Activated gamma-delta T cell treated with anti-CD3 and anti-CD28 coated beads, Interleukin-2, amount 50 U/mL, for 16 hours (primary cell): Measurements from ENCODE around the gene ATRAID.
"Not testable (repeated sequence)": the region's sequence is repeated elsewhere in the genome, so short reads cannot be mapped to it uniquely, and the experiment has no call there.

Experiments
- DNase-seq: peaks from one replicate; pipeline ENCODE4 v3.0.0-alpha.2; 2020; ENCODE audit warnings: low read depth

The ATRAID gene

DNA sequence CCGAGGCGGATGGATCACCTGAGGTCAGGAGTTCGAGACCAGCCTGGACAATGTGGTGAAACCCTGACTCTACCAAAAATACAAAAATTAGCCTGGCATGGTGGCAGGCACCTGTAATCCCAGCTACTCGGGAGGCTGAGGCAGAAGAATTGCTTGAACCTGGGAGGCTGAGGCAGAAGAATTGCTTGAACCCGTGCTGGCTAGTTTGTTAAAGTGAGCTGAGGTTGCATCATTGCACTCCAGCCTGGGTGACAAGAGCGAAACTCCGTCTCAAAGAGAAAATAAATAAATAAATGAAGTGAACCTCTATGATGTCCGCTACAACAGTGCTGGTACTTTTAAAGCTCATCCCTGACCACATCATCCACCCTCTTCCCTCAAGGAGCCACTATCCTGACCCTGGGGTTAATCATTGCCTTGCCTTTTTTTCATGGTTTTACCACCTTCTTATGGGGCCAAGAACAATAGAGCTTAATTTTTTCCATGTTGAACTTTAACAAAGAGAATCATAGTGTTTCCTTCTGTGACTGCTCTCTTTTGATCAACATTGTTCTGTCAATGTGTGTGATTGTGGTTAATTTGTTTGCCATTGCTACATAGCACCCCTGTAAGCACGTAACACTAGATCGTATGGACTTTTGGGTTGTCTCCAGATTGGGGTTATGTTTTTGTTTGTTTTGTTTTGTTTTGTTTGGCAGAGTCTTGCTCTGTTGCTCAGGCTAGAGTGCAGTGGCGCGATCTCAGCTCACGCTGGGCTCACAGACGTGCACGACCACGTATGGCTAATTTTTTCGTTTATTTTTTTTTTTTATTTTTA, 17.1 kb upstream of the ATRAID start:
- no peak for DNase-seq

GRCh38 chr2:27195799-27196198, 16.0 kb upstream of the ATRAID start:
- DNase-seq, result not testable (repeated sequence)

GRCh38 chr2:27198068-27198467, 13.8 kb upstream of the ATRAID start:
- DNase-seq, result not testable (repeated sequence)

DNA sequence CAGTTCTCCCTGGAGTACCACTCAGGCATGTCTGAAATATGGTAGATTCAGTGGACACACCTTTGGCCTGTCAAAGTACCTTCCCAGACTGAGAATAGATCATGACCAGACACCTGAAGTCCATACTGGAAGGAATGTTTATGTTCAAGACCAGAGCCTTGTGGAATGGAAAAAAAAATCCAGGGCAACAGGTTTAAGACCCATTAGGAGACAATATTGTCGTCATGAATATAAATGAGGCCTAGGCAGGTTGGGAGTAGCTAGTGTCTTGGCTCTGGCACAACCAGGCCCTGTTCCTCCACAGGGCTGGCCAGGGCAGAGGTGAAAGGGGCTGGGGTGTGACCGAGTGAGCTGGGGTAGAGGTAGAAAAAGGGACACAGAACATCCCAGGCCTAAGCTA, 13.2 kb upstream of the ATRAID start:
- DNase-seq, result no peak

DNA sequence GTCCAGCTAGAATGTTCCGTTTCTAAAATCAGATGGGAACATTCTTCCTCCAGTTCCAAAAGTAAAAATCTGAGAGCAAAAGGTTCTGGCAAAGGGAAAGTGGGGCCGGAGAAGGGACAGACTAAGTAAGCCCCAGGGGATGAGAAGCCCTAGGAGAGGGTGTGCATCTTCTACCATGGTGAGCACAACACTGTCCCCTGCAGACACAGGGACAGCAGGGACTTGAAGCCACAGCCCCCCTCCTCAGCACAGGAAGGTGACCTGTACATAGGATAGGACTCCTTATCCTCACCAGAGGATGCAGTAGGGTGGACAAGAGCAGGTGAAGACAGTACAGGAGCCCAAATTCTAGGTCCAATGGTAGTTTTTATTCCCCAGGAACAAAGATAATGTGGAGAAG, 12.6 kb upstream of the ATRAID start:
- no peak for DNase-seq

DNA sequence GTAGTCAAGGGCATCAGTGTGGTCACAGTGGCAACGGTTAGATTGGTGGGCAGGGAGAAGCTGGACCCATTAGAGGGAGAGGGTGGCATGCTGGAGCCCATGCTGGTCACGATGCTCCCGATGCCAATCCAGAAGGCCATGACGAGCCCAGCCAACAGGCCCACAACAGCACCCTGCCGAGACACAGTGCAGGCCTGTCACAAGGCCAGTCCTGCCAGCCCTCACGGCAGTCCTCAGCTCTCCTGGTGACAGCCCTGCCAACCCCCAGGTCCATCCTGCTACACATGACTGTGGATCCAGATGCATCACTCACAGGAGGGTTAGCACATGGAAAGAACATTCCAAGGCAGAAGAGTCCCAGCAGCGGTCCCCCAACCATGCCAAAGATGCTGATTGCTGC, 10.2 kb upstream of the ATRAID start:
- no peak for DNase-seq

DNA sequence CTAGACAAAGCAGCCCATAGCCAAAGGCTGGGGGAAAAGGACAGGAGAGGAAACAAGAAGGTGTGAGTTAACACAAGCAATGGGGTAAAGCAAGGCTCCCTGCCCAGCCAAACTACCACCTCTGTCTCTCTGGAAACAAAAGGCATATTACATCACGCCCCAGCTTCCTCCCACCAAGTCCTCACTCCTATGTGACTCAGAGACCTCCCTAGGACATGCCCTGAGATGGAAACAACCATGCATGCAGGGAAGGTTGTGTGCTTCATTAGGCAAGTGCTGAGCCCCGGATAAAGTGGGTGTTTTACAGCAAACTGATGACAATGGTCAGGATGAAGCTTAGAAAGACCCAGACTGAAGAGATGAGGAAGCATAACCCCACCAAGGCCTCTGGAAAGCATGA, 9.0 kb upstream of the ATRAID start:
- no peak for DNase-seq

GRCh38 chr2:27203741-27204140, 8.1 kb upstream of the ATRAID start:
- DNase-seq, result no peak

GRCh38 chr2:27204566-27204965, 7.3 kb upstream of the ATRAID start:
- no peak for DNase-seq

DNA sequence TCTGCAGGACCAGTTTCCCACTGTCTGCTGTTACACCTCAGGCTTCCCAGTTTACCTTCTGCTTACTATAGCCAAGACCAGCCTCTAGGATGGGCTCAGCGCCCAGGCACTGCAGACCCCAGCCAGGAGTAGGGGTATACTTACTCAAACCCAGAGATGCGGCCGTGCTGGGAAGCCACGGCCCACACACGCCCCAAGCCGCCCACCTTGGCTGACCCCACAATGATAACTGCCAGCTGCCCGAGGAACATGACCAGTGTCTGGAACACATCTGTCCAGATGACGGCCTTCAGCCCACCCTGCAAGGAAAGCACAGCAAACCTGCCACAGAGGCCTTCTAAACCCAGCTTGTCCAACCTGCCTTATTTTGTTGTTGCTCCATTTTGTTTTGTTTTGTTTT, 6.6 kb upstream of the ATRAID start:
- no peak for DNase-seq

DNA sequence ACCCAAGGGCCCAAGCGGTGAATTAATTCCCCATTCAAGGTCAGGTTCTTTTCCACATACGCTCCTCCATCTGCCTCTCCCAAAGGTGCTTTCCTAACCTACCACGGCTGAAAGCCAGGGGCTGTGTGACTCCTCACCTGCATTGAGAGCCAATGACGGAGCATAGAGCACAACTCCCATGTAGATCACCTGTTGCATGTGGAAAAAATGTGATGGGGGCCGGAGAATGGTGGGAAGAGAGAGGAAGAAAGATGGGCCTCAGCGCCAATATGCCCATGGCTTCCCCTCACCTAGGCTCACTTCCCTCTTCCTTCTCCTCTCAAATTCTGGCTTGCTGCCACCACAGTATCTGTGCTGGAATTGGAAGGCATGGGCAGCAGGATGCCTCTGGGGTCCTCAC, 5.5 kb upstream of the ATRAID start:
- DNase-seq, result no peak

- DNase-seq, result no peak
Measured at GRCh38 chr2:27208486-27209050, 3.3 kb upstream of the ATRAID start.

DNA sequence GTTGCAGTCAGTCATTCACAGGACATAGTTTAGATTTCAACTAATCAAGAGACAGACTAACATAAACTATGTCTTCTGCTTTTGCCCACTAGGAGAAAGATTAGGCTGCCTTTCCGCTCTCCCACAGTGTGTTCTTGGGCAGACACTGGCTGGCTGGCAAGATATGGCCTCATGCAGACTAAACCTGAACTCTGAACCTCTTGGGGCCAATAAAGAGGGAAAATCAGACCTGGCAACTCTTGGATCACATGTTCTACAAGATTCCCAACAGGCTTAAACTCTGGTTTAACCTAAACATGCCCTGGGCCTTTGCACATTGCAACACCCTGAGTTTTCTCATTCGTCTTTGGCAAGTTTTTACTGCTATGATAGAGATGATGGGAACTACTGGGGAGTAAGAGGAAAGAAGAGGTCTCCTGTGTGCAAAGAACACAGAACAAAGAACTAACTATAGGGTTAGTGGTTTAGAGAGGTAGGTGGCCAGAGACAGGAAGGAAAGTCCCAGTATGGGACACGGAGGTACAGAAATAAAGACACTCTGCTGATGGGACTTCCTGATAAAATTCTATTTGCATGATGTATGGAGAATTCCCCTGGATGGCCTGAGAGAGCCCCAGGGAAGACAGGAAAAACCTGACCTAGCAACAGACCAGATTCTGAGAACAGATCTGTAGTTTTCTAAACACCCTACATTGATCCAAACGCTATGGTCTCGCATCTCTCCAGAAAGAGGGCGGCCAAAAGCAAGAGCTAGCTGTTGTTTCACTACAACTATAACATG, 2.0 kb upstream of the ATRAID start:
- no peak for DNase-seq

- no peak for DNase-seq
Measured at GRCh38 chr2:27211241-27211942, 449 bp upstream of the ATRAID start.

GRCh38 chr2:27212626-27213471, 1.0 kb downstream of the ATRAID start:
- DNase-seq, result peak; percentile 12

DNA sequence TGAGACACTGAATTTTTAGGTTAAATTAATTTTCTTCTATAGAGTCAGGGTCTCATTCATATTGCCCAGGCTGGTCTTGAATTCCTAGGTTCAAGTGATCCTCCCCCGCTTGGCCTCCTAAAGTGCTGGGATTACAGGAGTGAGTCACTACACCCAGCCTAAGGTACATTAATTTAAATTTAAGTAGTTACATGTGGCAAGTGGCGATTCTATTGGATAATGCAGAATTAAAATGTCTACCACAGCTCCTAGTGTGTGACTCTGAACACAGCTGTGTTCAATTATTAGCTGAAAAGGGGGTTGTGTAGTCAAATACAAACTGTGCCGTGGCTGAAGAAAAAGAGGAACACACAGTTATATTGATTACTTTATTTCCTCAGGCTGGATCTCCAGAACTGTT, 3.1 kb downstream of the ATRAID start:
- no peak for DNase-seq

GRCh38 chr2:27216416-27217137, 4.7 kb downstream of the ATRAID start:
- no peak for DNase-seq

DNA sequence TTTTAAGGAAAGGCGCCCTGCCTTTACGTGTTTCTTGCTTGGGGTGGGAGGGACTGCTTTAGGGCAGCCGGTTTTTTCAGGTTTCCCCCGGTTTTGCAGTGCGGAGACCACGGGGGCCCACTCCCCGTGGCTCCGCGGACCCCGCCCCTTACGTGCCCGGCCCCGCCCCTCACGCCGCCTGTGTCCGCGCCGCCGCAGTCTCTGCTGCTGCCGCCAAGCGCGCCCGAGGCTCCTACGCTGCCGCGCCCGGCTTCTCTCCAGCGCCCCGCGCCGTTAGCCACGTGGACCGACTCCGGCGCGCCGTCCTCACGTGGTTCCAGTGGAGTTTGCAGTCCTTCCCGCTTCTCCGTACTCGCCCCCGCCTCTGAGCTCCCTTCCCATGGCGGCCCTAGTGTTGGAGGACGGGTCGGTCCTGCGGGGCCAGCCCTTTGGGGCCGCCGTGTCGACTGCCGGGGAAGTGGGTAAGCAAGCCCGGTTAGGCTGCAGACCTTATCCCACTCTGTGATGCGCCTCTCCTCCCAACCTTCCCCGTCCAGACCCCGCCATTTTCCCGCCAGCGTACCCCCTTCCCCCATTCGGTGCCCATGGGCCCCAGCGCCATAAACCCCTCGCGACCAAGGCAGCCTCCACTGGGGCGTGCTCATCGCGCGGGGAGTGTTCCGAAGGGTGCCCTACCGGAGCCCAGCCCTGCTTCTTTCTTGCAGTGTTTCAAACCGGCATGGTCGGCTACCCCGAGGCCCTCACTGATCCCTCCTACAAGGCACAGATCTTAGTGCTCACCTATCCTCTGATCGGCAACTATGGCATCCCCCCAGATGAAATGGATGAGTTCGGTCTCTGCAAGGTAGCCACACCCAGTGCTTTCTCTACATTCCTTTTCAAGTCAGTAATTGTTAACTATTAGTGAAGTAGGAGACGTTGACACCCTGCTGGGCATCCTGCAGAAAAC, 5.6 kb downstream of the ATRAID start, which contains the start of gene CAD:
CAD (plus strand) TSS at position 197 of the 949 bp plus-strand sequence; CDS start at position 380, 183 bp downstream.
- DNase-seq, result peak; percentile 79

DNA sequence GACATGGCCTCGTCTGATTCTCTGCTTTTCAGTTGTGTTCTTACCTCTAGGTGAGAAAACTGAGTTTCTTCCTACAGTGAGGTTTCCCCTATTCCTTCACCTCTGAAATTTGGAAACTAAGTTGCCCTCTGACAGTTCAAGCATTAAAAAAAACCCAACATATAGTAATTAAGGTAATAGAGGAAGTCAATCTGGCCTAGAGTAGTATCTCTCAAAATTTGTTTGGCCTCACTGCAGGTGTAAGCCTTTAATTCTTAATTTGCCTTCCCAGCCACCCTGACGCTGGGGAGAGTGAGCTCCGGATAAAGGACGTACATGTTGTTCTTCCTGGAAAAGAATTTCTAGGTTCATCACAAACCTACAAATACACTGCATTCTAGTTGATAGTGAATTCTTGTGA, 6.8 kb downstream of the ATRAID start:
- DNase-seq, result no peak

DNA sequence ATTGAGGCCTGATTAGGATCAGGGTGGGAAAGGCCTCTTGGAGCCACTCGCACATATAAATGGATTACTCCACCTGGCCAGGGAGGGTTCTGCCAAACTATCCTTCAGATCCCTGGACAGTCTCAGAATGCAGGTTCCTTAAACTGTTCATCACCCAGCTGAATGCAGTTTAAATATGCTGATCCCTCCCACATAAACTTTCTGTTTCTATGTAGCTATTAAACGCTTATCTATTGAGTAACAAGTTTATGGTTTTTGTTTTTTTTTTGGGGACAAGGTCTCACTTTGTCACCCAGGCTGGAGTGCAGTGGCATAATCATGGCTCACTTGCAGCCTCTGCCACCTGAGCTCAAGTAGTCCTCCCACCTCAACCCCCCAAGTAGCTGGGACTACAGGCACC, 7.2 kb downstream of the ATRAID start:
- DNase-seq, result no peak
